Activated naive CD8-positive, alpha-beta T cell treated with anti-CD3 and anti-CD28 coated beads, Interleukin-2, amount 10 ng/mL, durations not matched to agents 7 days and 5 days (primary cell): ENCODE measurements around the gene FDXR. TPM values are rescaled to one million over a fixed set of nuclear protein-coding genes. Genes with fewer than 3 reads are reported as not detected.
"Not testable (repeated sequence)": the region's sequence is repeated elsewhere in the genome, so short reads cannot be mapped to it uniquely, and the experiment has no call there.

Experiments used
- ATAC-seq: fragments of 150-1000 bp; cut with Tn5 transposase; one replicate; pipeline ENCODE4 v1.10.0; 2021; ENCODE audit warnings: low read depth, moderate library complexity
- POLR2A ChIA-PET: fragments of 350-600 bp; sonication (Branson Sonifier 250); formaldehyde crosslinking; loops from one replicate; lab custom pipeline; 2021; ENCODE audit warnings: antibody characterized with exemption; lab: Charles Lee
- DNase-seq: peaks from one replicate; pipeline ENCODE4 v3.0.0; 2021
- H3K27ac Mint-ChIP-seq: one replicate; pipeline ENCODE4 v1.8.0; 2022; ENCODE audit warnings: mild to moderate bottlenecking, mixed read lengths
- H3K27me3 Mint-ChIP-seq: one replicate; pipeline ENCODE4 v1.8.0; 2022; ENCODE audit warnings: mild to moderate bottlenecking, moderate library complexity, mixed read lengths
- H3K36me3 Mint-ChIP-seq: one replicate; pipeline ENCODE4 v1.8.0; 2021; ENCODE audit warnings: mild to moderate bottlenecking, mixed read lengths
- H3K4me1 Mint-ChIP-seq: one replicate; pipeline ENCODE4 v1.8.0; 2021; ENCODE audit warnings: mixed read lengths
- H3K4me3 Mint-ChIP-seq: one replicate; pipeline ENCODE4 v1.8.0; 2022; ENCODE audit warnings: mild to moderate bottlenecking, moderate library complexity, mixed read lengths
- H3K9me3 Mint-ChIP-seq: one replicate; pipeline ENCODE4 v1.8.0; 2021; ENCODE audit warnings: mixed read lengths
- total RNA-seq, 2 experiments: library from RNA; stranded (reverse); gene quantifications; one replicate each; pipeline ENCODE4 v1.2.3, GENCODE V29; 2021

Gene FDXR, protein sequence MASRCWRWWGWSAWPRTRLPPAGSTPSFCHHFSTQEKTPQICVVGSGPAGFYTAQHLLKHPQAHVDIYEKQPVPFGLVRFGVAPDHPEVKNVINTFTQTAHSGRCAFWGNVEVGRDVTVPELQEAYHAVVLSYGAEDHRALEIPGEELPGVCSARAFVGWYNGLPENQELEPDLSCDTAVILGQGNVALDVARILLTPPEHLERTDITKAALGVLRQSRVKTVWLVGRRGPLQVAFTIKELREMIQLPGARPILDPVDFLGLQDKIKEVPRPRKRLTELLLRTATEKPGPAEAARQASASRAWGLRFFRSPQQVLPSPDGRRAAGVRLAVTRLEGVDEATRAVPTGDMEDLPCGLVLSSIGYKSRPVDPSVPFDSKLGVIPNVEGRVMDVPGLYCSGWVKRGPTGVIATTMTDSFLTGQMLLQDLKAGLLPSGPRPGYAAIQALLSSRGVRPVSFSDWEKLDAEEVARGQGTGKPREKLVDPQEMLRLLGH
- 10 to 100 TPM; 25.4 to 30.8 TPM for total RNA-seq

DNA sequence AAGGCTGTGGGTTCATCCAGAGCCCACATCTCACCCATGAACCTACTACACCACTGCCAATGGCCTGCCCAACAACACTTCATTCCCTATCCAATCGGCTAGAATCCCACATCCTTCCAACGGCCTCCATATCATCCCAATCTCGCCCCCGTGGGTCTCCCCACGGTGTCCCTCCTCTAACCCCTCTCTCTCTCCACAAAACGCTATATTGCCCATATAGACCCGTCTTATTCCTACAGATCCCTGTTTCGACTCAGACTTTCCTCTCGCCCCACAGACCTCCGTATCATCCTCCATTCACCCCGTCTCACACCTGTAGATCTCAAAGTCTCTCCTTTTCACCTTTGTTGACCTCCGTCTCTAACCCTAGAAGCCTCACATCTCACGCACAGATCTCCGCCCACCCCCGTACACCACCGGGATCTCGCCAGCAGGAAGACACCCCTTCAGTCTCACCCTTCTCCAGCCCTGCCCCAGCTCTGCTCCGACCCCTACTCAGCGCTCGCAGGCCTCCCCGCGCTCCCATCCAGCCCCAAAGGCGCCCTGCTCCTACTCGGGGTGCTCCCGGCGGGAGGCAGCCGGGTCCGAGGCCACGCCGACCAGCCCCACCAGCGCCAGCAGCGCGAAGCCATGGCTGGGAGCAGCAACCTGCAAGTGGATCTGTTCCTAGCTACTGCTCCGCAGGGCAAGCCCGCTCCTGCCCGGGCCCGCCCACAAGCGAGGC, at the start of gene FDXR:
Gene FDXR (minus strand): TSS at position 682 of the 724 bp plus-strand sequence. CDS start 50 bp downstream, at position 632.
- Mint-ChIP-seq H3K27me3 (peaks cover under 1% of the 10 kb centered on the region), H3K4me1 (peaks cover 32% of the 10 kb centered on the region), H3K9me3 (no peaks in the 10 kb centered on the region), H3K27ac (peak within 1 kb of the TSS; percentile 89), H3K4me3 (peak within 1 kb of the TSS; percentile 94), H3K36me3 (peaks cover 13% of the 10 kb centered on the region)
- POLR2A ChIA-PET, result interaction anchor here (0.7 to 2.3 kb wide), 12 partner anchors 10 to 398 kb away, joined by 3 to 12 read pairs (median 4); partner anchors contain the start of genes MIF4GD, MRPL58 and NAT9
- ATAC-seq (peak; percentile 14), DNase-seq (no peak)

DNA sequence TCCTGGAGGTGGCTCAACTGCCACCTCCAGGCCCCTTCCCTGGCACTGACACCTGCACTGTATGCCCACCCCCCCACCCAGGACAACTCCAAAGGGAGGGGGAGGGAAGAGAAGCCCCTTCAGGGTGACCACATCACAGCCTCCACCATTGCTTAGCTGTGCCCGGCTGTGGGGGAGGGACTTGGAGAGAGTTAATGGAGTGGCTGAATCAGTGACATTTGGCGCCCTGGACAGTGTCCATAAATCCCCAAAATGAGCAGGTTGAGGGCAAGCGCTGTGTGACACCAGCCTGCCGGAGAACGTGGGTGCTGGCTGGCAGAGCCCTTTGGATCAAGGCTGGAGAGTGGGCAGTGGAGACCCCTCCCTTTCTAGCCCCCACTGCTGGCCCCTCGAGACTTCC, 49.4 kb upstream of the FDXR start:
- no peak overlapping the region for H3K27ac Mint-ChIP-seq
- ATAC-seq, result no peak
- peaks cover 4% of the 10 kb centered on the region for H3K4me1 Mint-ChIP-seq
- no peaks in the 10 kb centered on the region for H3K36me3 Mint-ChIP-seq
- no peak overlapping the region for H3K4me3 Mint-ChIP-seq
- H3K9me3 Mint-ChIP-seq, result no peaks in the 10 kb centered on the region
- POLR2A ChIA-PET, result no interaction called here
- H3K27me3 Mint-ChIP-seq, result peaks cover 60% of the 10 kb centered on the region
- DNase-seq, result no peak

DNA sequence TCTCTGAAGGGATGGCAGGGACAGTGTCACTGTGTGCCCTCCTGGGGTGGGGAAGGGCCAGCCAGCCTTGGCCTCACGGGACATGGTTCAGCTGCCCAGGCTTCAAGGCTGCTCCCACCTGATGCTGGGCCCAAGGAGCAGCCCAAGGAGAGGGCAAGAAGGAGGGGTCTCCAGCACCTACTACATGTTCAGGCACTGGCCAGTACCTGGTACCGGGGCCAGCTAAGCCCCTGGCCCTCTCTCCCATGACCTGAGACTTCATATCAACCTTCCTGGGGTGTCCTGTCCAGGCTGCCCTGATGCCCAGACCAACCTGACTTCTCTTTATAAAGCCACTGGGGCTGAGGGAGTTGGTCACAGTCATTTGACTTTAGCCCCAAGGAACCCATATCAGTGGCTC, 49.0 kb upstream of the FDXR start:
- POLR2A ChIA-PET, result no interaction called here
- DNase-seq (no peak), ATAC-seq (no peak)
- no peaks in the 10 kb centered on the region for H3K9me3 Mint-ChIP-seq
- peaks cover 4% of the 10 kb centered on the region for H3K4me1 Mint-ChIP-seq
- peaks cover 58% of the 10 kb centered on the region for H3K27me3 Mint-ChIP-seq
- H3K36me3 Mint-ChIP-seq, result no peaks in the 10 kb centered on the region
- no peak overlapping the region for H3K27ac Mint-ChIP-seq
- H3K4me3 Mint-ChIP-seq, result no peak overlapping the region

DNA sequence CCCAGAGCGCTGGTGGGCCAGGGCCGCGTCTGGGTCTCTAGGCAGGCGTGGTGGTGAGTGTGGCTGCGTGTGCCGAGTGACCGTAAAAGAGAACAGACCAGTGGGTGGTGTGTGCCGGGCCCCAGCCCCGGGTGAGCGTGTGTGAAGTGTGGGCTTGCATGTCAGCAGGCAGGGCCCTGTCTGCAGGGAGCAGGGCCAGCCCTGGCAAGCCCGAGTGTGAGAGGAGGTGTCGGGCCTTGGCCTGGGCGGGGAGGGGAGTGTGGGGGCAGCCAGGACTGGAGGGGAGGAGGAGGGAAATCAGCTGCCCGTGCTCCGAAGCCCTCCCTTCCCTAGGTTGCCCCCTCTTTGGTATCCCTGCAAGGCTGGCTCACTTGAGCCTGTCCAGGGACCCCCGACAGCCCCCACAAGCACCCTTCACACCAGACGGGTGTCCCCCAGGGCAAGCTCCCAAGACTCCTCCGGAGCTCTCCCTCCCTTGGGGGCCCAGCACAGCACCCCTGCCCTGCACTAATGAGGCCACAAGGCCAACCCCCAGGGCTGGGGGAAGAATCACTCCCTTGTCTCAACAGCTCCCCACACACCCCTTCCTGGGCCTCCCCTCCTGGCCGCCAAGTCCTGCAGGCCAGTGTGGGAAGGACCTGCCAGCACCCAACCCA, 48.4 kb upstream of the FDXR start:
- no peaks in the 10 kb centered on the region for H3K36me3 Mint-ChIP-seq
- H3K4me3 Mint-ChIP-seq, result no peak overlapping the region
- no peaks in the 10 kb centered on the region for H3K9me3 Mint-ChIP-seq
- POLR2A ChIA-PET, result no interaction called here
- no peak for ATAC-seq
- peaks cover 53% of the 10 kb centered on the region for H3K27me3 Mint-ChIP-seq
- no peak for DNase-seq
- H3K4me1 Mint-ChIP-seq, result peaks cover 4% of the 10 kb centered on the region
- no peak overlapping the region for H3K27ac Mint-ChIP-seq

DNA sequence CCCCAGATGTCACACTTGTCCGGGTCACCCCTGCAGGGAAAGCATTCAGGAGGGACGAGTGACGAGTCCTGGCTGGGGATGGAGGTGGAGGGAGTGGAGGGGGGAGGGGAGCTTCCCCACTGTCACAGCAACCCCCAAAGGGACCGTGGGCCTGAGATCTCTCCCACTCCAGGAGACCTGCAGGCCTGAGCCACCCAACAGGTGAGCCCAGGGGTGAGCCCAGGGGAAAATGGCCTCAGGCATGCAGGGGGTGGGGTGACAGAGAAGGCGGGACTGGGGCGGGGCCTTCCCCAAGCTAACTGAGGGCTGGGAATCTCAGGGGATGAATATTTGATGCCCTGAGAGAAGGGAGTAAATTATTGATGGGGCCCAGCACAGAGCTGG, 47.8 kb upstream of the FDXR start:
- DNase-seq, result no peak

DNA sequence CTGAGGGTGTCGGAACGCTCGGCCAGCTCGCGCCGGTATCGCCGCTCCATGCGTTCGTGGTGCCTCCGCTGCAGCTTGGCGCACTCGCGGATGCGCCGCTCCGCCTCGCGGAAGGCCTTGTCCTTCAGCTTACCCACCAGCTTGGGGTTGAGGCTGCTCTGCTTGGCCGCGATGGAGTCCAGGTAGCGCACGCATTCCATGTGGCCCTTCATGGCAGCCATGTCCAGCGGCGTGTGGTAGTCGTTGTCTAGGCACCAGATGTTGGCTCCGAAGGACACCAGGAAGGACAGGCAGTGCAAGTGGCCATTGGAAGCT, 47.5 kb upstream of the FDXR start:
- DNase-seq, result no peak
- no peak overlapping the region for H3K27ac Mint-ChIP-seq
- ATAC-seq, result no peak
- no peaks in the 10 kb centered on the region for H3K9me3 Mint-ChIP-seq
- H3K4me1 Mint-ChIP-seq, result peaks cover 4% of the 10 kb centered on the region
- H3K4me3 Mint-ChIP-seq, result no peak overlapping the region
- POLR2A ChIA-PET, result no interaction called here
- H3K27me3 Mint-ChIP-seq, result peaks cover 46% of the 10 kb centered on the region
- no peaks in the 10 kb centered on the region for H3K36me3 Mint-ChIP-seq

More for the DNA sequence above, 47.8 kb upstream of the FDXR start:
- Mint-ChIP-seq H3K27me3 (peaks cover 49% of the 10 kb centered on the region), H3K36me3 (no peaks in the 10 kb centered on the region), H3K4me3 (no peak overlapping the region), H3K4me1 (peaks cover 4% of the 10 kb centered on the region), H3K9me3 (no peaks in the 10 kb centered on the region), H3K27ac (no peak overlapping the region)
- POLR2A ChIA-PET, result no interaction called here
- ATAC-seq, result no peak

DNA sequence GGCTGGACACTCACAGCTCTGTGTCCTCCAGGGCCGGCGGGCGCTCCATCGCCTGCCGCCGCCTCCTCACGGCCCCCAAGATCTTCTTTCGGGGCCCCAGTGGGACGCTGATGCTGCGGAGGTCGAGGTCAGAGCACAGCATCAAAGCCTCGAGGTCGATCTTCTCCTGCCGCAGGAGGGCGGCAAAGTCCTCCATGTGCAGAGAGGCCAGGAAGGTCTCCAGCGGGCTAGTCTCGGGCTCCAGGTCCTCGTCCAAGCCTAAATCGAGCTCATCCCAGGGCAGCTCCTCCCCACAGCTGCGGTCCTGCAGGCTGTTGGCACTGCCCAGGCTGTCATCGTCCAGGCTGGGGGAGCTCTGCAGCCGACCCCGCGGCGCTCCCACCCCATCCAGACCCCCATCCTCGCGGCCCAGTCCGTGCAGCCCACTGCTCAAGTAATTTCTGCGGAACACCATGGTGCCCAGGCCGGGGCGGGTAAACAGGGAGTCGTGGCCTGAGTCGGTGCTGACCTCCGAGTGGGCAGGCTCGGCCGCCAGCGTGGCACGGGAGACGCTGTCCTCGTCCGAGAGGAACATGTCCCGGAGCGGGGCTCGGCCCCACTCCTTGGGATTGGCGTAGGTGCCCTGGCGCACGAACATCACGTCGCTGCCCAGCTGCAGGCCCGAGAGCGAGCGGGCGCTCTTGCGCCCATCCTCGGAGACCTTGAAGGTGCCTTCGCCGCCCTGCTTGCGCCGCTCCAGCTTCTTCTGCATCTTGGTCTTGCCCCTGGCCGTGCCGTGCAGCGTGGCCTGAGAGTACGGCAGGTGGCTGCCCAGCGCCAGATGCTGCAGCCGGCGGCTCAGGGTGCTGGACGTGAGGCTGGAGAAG, 46.9 kb upstream of the FDXR start:
- POLR2A ChIA-PET, result no interaction called here
- Mint-ChIP-seq H3K36me3 (no peaks in the 10 kb centered on the region), H3K27ac (no peak overlapping the region), H3K4me1 (peaks cover 1% of the 10 kb centered on the region), H3K9me3 (no peaks in the 10 kb centered on the region), H3K27me3 (peaks cover 40% of the 10 kb centered on the region), H3K4me3 (no peak overlapping the region)
- ATAC-seq (no peak), DNase-seq (no peak)

DNA sequence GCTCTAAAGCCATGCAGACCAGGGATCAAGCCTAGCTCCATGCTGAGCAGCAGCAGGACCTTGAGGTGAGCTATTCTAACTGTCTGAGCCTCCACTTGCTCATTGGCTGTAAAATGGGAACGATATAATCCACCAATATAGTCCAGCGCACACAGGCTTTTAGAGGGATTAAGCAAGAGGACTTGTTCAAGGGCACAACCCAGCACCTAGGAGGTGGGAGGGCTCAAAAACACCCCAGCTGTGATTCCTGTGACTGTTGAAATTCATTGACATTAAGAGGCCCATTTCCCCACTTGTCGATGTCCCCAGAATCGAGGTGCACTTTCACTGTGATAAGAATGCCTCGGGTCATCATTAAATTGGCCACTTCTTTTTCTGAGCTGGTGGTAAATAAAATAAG, 46.1 kb upstream of the FDXR start:
- peaks cover 34% of the 10 kb centered on the region for H3K27me3 Mint-ChIP-seq
- DNase-seq, result no peak
- H3K9me3 Mint-ChIP-seq, result no peaks in the 10 kb centered on the region
- no peak for ATAC-seq
- POLR2A ChIA-PET, result no interaction called here
- H3K4me3 Mint-ChIP-seq, result no peak overlapping the region
- H3K36me3 Mint-ChIP-seq, result no peaks in the 10 kb centered on the region
- H3K27ac Mint-ChIP-seq, result no peak overlapping the region
- peaks cover 1% of the 10 kb centered on the region for H3K4me1 Mint-ChIP-seq

DNA sequence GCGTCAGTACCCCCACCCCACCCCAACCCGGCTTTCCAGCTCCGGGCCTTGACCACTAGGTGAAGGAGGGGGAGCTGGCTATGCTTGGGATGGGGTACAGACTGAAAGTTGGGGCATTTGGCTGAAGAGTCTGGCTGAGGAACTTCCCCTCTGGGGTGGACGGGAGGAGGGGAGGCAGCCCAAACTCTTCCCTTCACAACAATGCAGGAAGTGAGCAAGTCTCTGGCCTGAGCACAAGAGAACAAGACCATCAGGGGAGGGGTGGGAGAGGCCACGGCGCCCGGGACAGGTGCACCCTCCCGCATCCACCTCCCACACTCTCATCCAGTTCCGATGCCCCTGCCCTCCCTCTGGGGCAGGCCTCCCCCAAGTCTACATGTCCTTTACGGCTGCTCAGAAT, 44.6 kb upstream of the FDXR start:
- no peak overlapping the region for H3K27ac Mint-ChIP-seq
- no peaks in the 10 kb centered on the region for H3K9me3 Mint-ChIP-seq
- no peak for ATAC-seq
- DNase-seq, result no peak
- POLR2A ChIA-PET, result no interaction called here
- H3K4me1 Mint-ChIP-seq, result peaks cover 1% of the 10 kb centered on the region
- H3K4me3 Mint-ChIP-seq, result no peak overlapping the region
- no peaks in the 10 kb centered on the region for H3K36me3 Mint-ChIP-seq
- H3K27me3 Mint-ChIP-seq, result peaks cover 24% of the 10 kb centered on the region

DNA sequence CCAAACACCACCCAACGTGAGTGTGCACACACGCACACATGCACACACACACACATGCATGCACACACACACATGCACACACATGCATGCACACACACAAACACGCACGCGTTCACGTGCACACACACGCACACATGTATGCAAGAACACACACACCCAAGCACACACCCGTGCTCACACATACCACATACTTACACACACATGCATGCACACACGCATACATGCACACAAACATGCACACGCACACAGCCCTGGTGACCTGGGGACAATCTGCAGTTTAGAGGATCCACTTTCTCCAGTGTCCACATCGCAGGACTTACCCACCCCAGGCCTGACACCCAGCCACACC, 44.0 kb upstream of the FDXR start:
- H3K27ac Mint-ChIP-seq, result no peak overlapping the region
- no peak overlapping the region for H3K4me3 Mint-ChIP-seq
- peaks cover 22% of the 10 kb centered on the region for H3K27me3 Mint-ChIP-seq
- DNase-seq, result no peak
- no peaks in the 10 kb centered on the region for H3K36me3 Mint-ChIP-seq
- POLR2A ChIA-PET, result no interaction called here
- peaks cover 1% of the 10 kb centered on the region for H3K4me1 Mint-ChIP-seq
- ATAC-seq, result no peak
- H3K9me3 Mint-ChIP-seq, result no peaks in the 10 kb centered on the region

DNA sequence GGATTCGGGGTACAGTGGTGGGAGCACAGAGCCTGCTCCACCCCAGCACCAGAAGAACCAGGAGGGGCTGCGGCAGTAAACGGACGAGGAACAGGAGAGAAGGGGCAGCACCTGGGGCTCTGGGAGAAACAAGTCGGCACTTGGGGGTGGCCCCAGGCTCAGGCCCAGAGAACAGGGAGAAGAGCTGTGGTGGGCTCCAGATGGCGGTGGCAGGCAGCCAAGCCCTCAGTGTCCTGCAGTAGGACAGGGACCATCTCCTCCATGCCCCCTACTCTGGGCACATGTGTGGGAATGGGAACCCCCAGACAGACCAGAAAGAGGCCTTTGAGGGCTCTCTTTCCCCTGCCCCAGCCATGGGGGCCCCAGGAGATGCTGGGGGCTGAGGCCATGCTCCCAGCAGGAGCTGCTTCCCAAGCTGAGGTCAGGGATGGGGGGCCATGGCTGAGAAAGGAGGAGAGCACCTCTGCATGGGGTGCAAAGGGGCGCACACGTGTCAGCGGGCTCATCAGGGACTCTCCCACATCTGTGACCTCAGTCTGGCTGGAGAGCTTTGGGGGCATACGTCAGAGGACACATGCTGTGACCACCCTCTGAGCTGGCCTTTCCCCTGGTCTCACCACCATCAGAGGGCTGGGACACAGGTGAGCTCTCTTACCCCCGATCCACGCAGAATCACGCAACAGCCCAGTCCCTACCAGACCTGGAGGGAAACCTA, 43.5 kb upstream of the FDXR start:
- POLR2A ChIA-PET, result no interaction called here

DNA sequence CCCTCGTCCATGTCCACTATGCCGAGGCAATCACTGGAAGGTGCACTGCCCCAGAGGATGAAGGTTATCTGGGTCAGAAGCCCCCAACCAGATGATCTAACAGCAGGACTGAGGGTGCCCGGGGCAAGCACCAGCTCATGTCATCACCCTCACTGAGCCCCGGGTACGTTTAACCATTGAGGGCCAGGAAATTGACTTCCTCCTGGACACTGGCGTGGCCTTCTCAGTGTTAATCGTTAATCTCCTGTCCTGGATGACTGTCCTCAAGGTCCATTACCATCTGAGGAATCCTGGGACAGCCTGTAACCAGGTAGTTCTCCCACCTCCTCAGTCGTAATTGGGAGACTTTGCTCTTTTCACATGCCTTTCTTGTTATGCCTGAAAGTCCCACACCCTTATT, 38.6 kb upstream of the FDXR start:
- DNase-seq, result not testable (repeated sequence)

More for the DNA sequence above, 43.5 kb upstream of the FDXR start:
- peaks cover 1% of the 10 kb centered on the region for H3K4me1 Mint-ChIP-seq
- H3K4me3 Mint-ChIP-seq, result no peak overlapping the region
- peaks cover 18% of the 10 kb centered on the region for H3K27me3 Mint-ChIP-seq
- DNase-seq (no peak), ATAC-seq (no peak)
- no peaks in the 10 kb centered on the region for H3K9me3 Mint-ChIP-seq
- H3K36me3 Mint-ChIP-seq, result no peaks in the 10 kb centered on the region
- H3K27ac Mint-ChIP-seq, result no peak overlapping the region

More for the DNA sequence above, 38.6 kb upstream of the FDXR start:
- POLR2A ChIA-PET, H3K4me1 Mint-ChIP-seq, H3K36me3 Mint-ChIP-seq, H3K9me3 Mint-ChIP-seq, ATAC-seq, H3K4me3 Mint-ChIP-seq, H3K27ac Mint-ChIP-seq: not testable (repeated sequence)
- peaks cover 11% of the 10 kb centered on the region for H3K27me3 Mint-ChIP-seq
